Measurements from ENCODE around the gene GALNT7. TPM values are rescaled to one million over a fixed set of nuclear protein-coding genes. Genes with fewer than 3 reads are reported as not detected.
A peak's percentile ranks its signal among the peaks of the same experiment; 100 is the strongest.

Gene GALNT7
- total RNA-seq, 4 donors from 2014 or later, result 15.6 to 38.2 (median 23.8) TPM

- H3K4me1 ChIP-seq, result peaks cover 3 to 12% of the 10 kb centered on the region in 2 donors
- TF ChIP-seq POLR2A (IDR thresholded peaks at IDR 0.05), result no peak
- TF ChIP-seq CTCF (IDR thresholded peaks at IDR 0.05), result no peak
- no peaks in the 10 kb centered on the region for H3K27me3 ChIP-seq
- peak; percentile 7 to 12 for DNase-seq
- intact Hi-C loops (cut with DNase I), result no loop called here
- no peak overlapping the region for H3K27ac ChIP-seq
- no peaks in the 10 kb centered on the region for H3K9me3 ChIP-seq
- no peak overlapping the region for H3K4me3 ChIP-seq (replicated peaks in 1 of 3)
- no peaks in the 10 kb centered on the region for H3K36me3 ChIP-seq
- WGBS, 2 donors, result 45 to 58% methylated on average over 8 of the region's 8 CpGs
Observed at GRCh38 chr4:173171987-173172386, 3.4 kb downstream of the GALNT7 start.

GRCh38 chr4:173174184-173174583 lies 5.6 kb downstream of the GALNT7 start:
- Histone ChIP-seq H3K27ac (no peak overlapping the region), H3K9me3 (no peaks in the 10 kb centered on the region), H3K4me1 (peaks cover 0 to 12% of the 10 kb centered on the region in 2 donors), H3K27me3 (no peaks in the 10 kb centered on the region), H3K4me3 (replicated peaks in 1 of 3) (no peak overlapping the region), H3K36me3 (no peaks in the 10 kb centered on the region)
- no peak for DNase-seq
- TF ChIP-seq POLR2A (IDR thresholded peaks at IDR 0.05), result no peak
- TF ChIP-seq CTCF (IDR thresholded peaks at IDR 0.05), result no peak
- 96 to 99% methylated on average over 2 of the region's 2 CpGs for WGBS, 2 donors
- intact Hi-C loops (cut with DNase I), result no loop called here

- WGBS, 2 donors, result 79 to 88% methylated on average over 3 of the region's 3 CpGs
- TF ChIP-seq POLR2A (IDR thresholded peaks at IDR 0.05) (no peak), CTCF (IDR thresholded peaks at IDR 0.05) (no peak)
- no peak for DNase-seq
- no peak overlapping the region for H3K4me3 ChIP-seq (replicated peaks in 1 of 3)
- intact Hi-C loops (cut with DNase I), result no loop called here
- H3K4me1 ChIP-seq, result peaks cover 0 to 12% of the 10 kb centered on the region in 2 donors
- H3K36me3 ChIP-seq, result no peaks in the 10 kb centered on the region
- H3K27me3 ChIP-seq, result no peaks in the 10 kb centered on the region
- H3K27ac ChIP-seq, result no peak overlapping the region
- no peaks in the 10 kb centered on the region for H3K9me3 ChIP-seq
Observed at GRCh38 chr4:173174594-173175012, 6.0 kb downstream of the GALNT7 start.

- DNase-seq, result no peak
- WGBS, 2 donors, result 94 to 95% methylated on average over 6 of the region's 6 CpGs
- no peak overlapping the region for H3K4me3 ChIP-seq (replicated peaks in 1 of 3)
- no peaks in the 10 kb centered on the region for H3K9me3 ChIP-seq
- no peaks in the 10 kb centered on the region for H3K27me3 ChIP-seq
- no peaks in the 10 kb centered on the region for H3K36me3 ChIP-seq
- TF ChIP-seq CTCF (IDR thresholded peaks at IDR 0.05) (no peak), POLR2A (IDR thresholded peaks at IDR 0.05) (no peak)
- no peak overlapping the region for H3K27ac ChIP-seq
- H3K4me1 ChIP-seq, result peaks cover 0 to 6% of the 10 kb centered on the region in 2 donors
- intact Hi-C loops (cut with DNase I), result no loop called here
Observed at GRCh38 chr4:173176010-173176409, 7.4 kb downstream of the GALNT7 start.

- H3K4me3 ChIP-seq (replicated peaks in 1 of 3), result no peak overlapping the region
- TF ChIP-seq POLR2A (IDR thresholded peaks at IDR 0.05) (no peak), CTCF (IDR thresholded peaks at IDR 0.05) (no peak)
- H3K9me3 ChIP-seq, result no peaks in the 10 kb centered on the region
- no peaks in the 10 kb centered on the region for H3K36me3 ChIP-seq
- no peaks in the 10 kb centered on the region for H3K27me3 ChIP-seq
- no peaks in the 10 kb centered on the region for H3K4me1 ChIP-seq
- H3K27ac ChIP-seq, result no peak overlapping the region
- intact Hi-C loops (cut with DNase I), result no loop called here
- 62 to 70% methylated on average over 3 of the region's 3 CpGs for WGBS, 2 donors
- DNase-seq, result no peak
Observed at GRCh38 chr4:173177232-173177631, 8.6 kb downstream of the GALNT7 start.
